OCI-LY1 (cell line): ENCODE measurements around the gene SMCHD1.

Experiments
- CTCF ChIP-seq: fragments of 200-600 bp; sonication (generic), shearing (Covaris generic); IDR thresholded peaks from 2 replicates; pipeline ENCODE4 v1.5.1; 2017; ENCODE audit warnings: mild to moderate bottlenecking, antibody characterized with exemption, low read length, moderate library complexity, mixed read lengths
- EZH2 ChIP-seq: fragments of 200-600 bp; sonication (generic), shearing (Covaris generic); IDR thresholded peaks from 2 replicates; pipeline ENCODE4 v1.8.0; 2017; ENCODE audit warnings: borderline replicate concordance, mixed run types, mild to moderate bottlenecking, antibody characterized with exemption, low read length, moderate library complexity, mixed read lengths

DNA sequence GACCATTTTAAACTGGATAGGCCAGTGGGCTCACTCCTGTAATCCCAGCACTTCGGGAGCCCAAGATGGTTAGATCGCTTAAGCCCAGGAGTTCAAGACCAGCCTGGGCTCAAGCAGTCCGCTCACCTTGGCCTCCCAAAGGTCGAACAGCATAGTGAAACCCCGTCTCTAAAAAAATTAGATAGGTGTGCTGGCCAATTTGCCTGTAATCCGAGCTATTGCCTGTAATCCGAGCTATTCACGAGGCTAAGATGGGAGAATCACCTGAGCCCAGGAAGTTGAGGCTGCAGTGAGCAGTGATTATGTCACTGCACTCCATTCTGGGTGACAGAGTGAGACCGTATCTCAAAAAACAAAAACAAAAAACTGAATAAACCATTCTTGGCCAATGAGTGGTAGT is 138.6 kb downstream of the SMCHD1 start:
- no peak for TF ChIP-seq CTCF
- no peak for TF ChIP-seq EZH2
